ENCODE data around the gene KATNAL1.
"Not testable (repeated sequence)": the region's sequence is repeated elsewhere in the genome, so short reads cannot be mapped to it uniquely, and the experiment has no call there.

Gene KATNAL1

GRCh38 chr13:30212256-30212655 lies 95.1 kb downstream of the KATNAL1 start:
- DNase-seq (ENCODE audit: low read depth in 2 of 2): no peak

- DNase-seq (ENCODE audit: low read depth in 2 of 2): no peak
These were observed 95.6 kb downstream of the KATNAL1 start for GRCh38 chr13:30211745-30212144.

- DNase-seq (ENCODE audit: low read depth in 2 of 2): no peak
These were observed 102.8 kb downstream of the KATNAL1 start for GRCh38 chr13:30204564-30204963.

GRCh38 chr13:30196025-30196424 lies 111.3 kb downstream of the KATNAL1 start:
- no peak for DNase-seq (ENCODE audit: low read depth in 2 of 2)

DNA sequence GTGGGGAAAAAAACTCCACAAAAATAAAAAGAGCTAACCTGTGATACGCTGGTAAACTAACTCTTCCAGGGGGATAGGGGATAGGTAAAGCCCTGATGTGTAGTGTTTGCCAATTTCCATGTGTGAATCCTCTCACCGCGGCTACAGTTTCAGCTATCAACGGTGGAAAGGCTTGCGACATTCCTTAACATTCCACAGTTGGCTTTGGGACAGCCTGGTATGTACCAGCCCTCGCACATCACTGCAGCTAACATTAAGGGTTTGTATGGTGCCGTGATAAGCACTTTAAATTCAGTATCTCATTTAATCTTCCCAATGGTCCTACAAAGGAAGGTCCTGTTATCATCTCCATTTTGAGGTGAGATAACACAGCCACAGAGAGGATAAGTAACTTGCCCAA lies 112.4 kb downstream of the KATNAL1 start:
- no peak for DNase-seq (ENCODE audit: low read depth in 2 of 2)

- no peak for DNase-seq (ENCODE audit: low read depth in 2 of 2)
These were observed 113.8 kb downstream of the KATNAL1 start for GRCh38 chr13:30193279-30194234.

DNA sequence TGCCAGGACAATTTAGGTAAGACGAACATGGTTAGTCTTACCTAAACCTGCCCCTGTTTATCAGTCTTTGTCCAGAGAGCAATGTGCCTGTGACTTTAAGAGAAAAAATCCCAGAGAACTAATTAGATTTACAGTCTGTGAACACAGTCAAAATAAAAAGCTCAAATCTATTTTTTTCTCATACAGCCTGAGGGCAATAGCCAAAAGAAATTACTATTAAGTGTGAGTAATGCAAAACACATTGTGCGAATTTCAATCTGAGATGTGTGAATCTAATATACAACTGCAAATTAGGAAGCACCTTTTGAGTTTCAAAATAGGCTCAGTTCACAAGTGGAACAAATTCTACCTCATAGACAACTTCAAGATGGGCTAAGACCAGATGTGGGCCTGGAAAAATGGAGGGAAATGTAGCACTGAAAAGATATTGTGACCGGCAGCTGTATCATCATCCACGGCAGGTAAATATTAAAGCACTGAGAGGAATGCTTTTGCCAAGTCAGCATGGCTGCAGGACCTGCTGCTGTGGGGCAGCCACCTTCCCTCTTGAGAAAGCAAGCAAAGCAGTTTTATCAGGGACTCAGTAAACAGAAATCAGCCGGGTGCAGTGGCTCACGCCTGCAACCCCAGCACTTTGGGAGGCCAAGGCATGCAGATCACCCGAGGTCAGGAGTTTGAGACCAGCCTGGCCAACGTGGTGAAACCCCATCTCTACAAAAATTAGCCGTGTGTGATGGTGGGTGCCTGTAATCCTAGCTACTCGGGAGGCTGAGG lies 114.8 kb downstream of the KATNAL1 start:
- DNase-seq (ENCODE audit: low read depth in 2 of 2): no peak

DNA sequence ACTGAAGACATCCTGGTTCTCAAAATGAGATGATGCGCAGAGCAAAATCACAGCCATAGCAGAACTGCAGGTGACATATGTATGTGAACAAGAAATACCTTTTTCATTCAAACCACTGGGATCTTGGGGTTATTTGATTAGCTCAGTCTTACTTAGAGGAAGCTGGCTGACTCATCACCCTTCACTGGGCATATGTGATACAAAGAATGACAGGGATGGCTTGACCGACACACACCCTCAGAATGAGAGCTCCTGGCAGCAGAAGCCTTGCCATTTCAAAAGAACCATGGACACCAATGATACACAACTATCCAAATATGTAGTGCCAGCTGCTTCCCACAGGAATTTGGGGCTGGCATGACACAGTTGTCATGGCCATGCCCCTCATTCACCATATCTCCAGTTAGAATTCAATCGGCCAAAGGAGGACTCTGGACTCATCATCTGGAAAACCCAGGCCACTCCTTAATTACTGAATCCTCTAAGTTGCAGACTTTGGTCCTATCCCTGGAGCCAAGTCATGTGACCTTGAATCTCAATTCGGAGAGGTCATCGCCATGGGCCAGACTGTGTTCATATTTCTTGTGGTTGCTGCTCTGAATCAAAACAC lies 115.8 kb downstream of the KATNAL1 start:
- DNase-seq (ENCODE audit: low read depth in 2 of 2): no peak

DNA sequence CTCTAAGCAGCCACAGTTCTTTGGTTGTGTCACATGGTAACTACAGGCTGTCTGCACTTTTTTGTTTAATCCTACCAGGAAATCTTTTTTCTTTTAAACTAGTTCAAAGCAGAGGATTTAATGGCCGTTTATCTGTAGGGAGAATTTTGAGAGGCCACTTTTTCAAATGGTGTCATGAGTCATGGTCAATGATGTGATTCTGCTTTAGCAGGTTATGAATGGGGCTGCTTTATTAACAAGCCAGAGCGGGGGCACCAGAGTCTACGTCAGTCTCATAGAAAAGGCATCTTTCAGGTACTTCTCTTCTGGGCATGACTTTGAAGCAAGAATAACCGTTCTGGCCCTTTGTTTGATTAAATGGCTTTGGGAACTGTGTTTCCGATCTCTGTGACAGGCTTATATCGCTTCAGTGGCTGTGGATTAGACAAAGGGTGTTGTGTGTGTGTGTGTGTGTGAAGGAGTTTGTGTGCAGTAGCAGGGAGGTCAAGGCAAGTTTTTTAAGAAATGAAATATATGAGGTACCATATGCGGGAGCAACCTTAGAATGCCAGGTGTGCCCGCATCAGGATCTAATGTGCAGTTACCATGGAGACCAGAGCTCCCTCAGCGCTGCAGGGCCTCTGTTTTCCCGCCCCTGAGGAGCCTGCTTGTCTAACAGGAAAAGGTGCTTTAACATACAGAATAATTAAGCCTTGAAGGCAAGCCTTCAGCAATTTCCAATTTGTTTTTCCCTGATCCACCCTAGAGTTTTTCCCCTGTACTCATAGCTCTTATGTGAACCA lies 120.5 kb downstream of the KATNAL1 start:
- DNase-seq (ENCODE audit: low read depth in 2 of 2): no peak

- DNase-seq (ENCODE audit: low read depth in 2 of 2): no peak
These were observed 125.3 kb downstream of the KATNAL1 start for GRCh38 chr13:30181888-30182651.

- DNase-seq (ENCODE audit: low read depth in 2 of 2): no peak
These were observed 127.6 kb downstream of the KATNAL1 start for GRCh38 chr13:30179597-30180276.

GRCh38 chr13:30178976-30179375 lies 128.4 kb downstream of the KATNAL1 start:
- no peak for DNase-seq (ENCODE audit: low read depth in 2 of 2)

- DNase-seq (ENCODE audit: low read depth in 2 of 2): no peak
These were observed 132.2 kb downstream of the KATNAL1 start for GRCh38 chr13:30175166-30175565.

DNA sequence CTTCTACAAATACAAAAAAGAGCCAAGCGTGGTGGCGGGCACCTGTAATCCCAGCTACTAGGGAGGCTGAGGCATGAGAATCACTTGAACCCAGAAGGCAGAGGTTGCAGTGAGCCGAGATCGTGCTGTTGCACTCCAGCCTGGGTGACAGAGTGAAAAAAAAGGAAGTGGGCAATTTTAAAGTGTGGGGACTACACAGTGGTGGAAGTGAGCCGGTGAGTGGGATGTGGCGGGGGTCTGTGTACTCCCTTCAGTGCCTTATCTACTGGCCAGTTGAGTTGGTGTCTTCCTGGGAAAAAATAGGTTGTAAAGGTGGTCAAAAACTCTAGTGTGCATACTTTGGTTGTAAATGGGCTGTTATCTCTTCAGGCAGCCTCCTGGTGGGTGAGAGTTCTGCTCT lies 133.1 kb downstream of the KATNAL1 start:
- DNase-seq (ENCODE audit: low read depth in 2 of 2): not testable (repeated sequence)

DNA sequence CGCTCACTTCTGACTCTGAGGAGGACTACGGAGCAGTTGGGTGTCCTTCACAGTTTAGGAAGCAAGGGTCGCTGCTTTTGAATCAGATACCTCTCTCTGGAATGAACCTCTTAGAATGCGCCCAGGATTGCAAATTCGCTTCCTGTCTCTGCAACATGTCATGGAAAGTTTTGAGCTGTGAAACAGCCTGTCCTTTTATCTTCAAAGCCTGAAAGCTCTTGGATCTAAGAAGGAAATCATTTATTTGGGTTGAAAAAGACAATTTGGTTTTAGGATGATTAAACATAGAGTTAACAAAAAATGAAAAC lies 134.1 kb downstream of the KATNAL1 start:
- no peak for DNase-seq (ENCODE audit: low read depth in 2 of 2)

DNA sequence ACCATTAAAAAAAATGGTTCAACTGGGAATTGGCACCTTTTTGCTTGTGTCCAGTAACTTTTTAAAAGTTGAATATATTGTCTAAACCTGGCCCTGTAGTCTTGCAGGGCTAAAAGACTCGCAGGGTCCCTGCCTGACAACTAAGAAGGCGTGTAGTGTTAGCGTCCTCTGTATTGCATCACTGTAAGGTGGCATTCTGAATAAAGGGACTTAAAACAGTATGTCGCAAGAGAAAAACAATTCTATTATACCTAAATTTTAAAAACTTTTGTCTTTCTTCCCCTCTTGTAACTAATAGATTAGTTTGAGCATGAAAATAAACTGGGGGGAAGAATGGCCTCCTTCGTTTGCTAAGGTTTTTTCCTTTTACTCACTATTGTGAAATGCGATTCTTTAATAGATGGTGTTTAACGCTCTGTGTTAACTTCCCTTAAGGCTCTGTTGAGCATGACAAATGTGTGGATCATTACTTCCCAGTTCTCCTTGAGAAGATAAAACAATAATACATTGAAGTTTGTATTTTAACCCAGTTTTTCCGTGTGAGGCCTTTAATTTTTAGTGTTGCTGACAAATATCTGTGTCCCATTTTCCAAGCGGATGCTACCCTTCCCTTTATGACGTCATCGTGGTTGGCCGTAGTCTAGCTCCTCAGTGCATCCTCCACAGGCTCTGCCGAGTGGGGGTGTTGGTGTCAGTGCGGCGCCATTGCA lies 134.6 kb downstream of the KATNAL1 start:
- no peak for DNase-seq (ENCODE audit: low read depth in 2 of 2)

- DNase-seq (ENCODE audit: low read depth in 2 of 2): no peak
These were observed 136.8 kb downstream of the KATNAL1 start for GRCh38 chr13:30170569-30170968.

DNA sequence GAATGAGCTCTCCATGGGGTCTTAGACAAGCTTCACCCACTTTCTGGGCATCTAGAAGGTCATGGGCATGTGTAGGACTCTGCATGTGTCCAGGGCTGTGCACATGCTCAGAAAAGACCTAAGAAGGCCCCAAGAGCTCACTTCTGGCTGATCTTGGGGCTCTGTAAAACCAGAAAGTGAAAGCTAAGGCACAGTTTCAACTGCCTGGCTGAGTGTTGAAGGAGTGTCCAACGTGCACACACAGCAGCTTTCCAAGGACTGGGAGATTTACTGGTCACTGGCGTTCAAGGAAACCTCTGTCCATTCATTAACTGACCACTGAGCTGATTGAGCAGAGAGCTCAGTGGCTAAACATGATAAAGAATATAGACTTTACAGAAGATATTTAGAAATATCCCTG lies 137.9 kb downstream of the KATNAL1 start:
- DNase-seq (ENCODE audit: low read depth in 2 of 2): no peak

- DNase-seq (ENCODE audit: low read depth in 2 of 2): no peak
These were observed 141.6 kb downstream of the KATNAL1 start for GRCh38 chr13:30165796-30166195.

DNA sequence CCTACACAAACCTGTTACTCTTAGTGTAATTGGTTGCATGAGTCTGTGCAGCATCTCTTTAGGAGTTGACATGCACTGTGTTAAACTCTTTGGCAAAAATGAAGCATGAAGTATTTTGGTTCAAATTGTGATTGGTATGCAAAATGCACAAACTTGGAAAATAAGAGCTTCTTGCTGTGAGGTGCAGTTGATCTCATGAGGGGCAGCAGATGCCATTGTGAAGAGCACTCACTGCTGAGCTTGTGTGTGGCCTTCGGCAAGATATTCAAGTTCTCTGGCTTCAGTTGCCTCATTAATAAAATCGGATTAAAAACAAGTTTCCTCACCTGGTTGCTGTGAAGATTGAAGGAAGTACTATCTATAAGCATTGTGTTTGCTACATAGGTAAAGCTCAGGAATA lies 142.3 kb downstream of the KATNAL1 start:
- no peak for DNase-seq (ENCODE audit: low read depth in 2 of 2)
